OCI-LY1 (cell line): ENCODE measurements around the gene CHRD.

Experiments
- H2AFZ ChIP-seq: fragments of 200-600 bp; sonication (generic), shearing (Covaris generic); 2 replicates; pipeline ENCODE4 v1.6.0; 2014; ENCODE audit warnings: antibody characterized with exemption, mild to moderate bottlenecking, low read length
- H3F3A ChIP-seq: fragments of 200-600 bp; sonication (generic), shearing (Covaris generic); 2 replicates; pipeline ENCODE4 v1.6.0; 2014; ENCODE audit warnings: mild to moderate bottlenecking, antibody characterized with exemption, low read length, moderate library complexity; ENCODE audit not compliant: insufficient read depth
- H3K27ac ChIP-seq: fragments of 200-600 bp; sonication (generic); 2 replicates; pipeline ENCODE4 v1.5.1; 2014; ENCODE audit warnings: low read length, mixed run types, mild to moderate bottlenecking, low read depth; ENCODE audit not compliant: poor library complexity, severe bottlenecking
- H3K27me3 ChIP-seq: fragments of 200-600 bp; sonication (generic); 2 replicates; pipeline ENCODE4 v1.6.0; 2014; ENCODE audit warnings: antibody characterized with exemption, mild to moderate bottlenecking, low read length, moderate library complexity; ENCODE audit not compliant: insufficient read depth
- H3K36me3 ChIP-seq: fragments of 200-600 bp; sonication (generic); 2 replicates; pipeline ENCODE4 v1.6.1; 2014; ENCODE audit warnings: mild to moderate bottlenecking, antibody characterized with exemption, low read length, moderate library complexity, mixed read lengths; ENCODE audit not compliant: insufficient read depth
- H3K4me1 ChIP-seq: fragments of 200-600 bp; sonication (generic); 2 replicates; pipeline ENCODE4 v1.5.1; 2014; ENCODE audit warnings: mild to moderate bottlenecking, low read length, moderate library complexity; ENCODE audit not compliant: insufficient read depth, severe bottlenecking
- H3K4me2 ChIP-seq: fragments of 200-600 bp; sonication (generic), shearing (Covaris generic); 2 replicates; pipeline ENCODE4 v1.6.1; 2014; ENCODE audit warnings: low read length
- H3K4me3 ChIP-seq: fragments of 200-600 bp; sonication (generic); 2 replicates; pipeline ENCODE4 v1.5.1; 2014; ENCODE audit warnings: low read length, low read depth, mild to moderate bottlenecking, mixed read lengths; ENCODE audit not compliant: poor library complexity, severe bottlenecking
- H3K79me2 ChIP-seq: fragments of 200-600 bp; shearing (Covaris generic); 2 replicates; pipeline ENCODE4 v1.6.1; 2016; ENCODE audit warnings: mixed run types, low read length, mixed read lengths; ENCODE audit not compliant: insufficient read depth
- H3K9ac ChIP-seq: fragments of 200-600 bp; sonication (generic), shearing (Covaris generic); 2 replicates; pipeline ENCODE4 v1.6.1; 2014; ENCODE audit warnings: mild to moderate bottlenecking, low read length, mixed read lengths
- H3K9me2 ChIP-seq: fragments of 200-600 bp; sonication (generic), shearing (Covaris generic); 2 replicates; pipeline ENCODE4 v1.6.1; 2014; ENCODE audit warnings: low read depth, mild to moderate bottlenecking, low read length, mixed read lengths
- H3K9me3 ChIP-seq: fragments of 200-600 bp; shearing (Covaris generic); 2 replicates; pipeline ENCODE4 v1.6.1; 2014; ENCODE audit warnings: low read length, mixed read lengths
- H4K20me1 ChIP-seq: fragments of 200-600 bp; sonication (generic), shearing (Covaris generic); 2 replicates; pipeline ENCODE4 v1.6.0; 2016; ENCODE audit warnings: mild to moderate bottlenecking, low read length; ENCODE audit not compliant: insufficient read depth
- CTCF ChIP-seq: fragments of 200-600 bp; sonication (generic), shearing (Covaris generic); IDR thresholded peaks from 2 replicates; pipeline ENCODE4 v1.5.1; 2017; ENCODE audit warnings: mild to moderate bottlenecking, antibody characterized with exemption, low read length, moderate library complexity, mixed read lengths
- EZH2 ChIP-seq: fragments of 200-600 bp; sonication (generic), shearing (Covaris generic); IDR thresholded peaks from 2 replicates; pipeline ENCODE4 v1.8.0; 2017; ENCODE audit warnings: borderline replicate concordance, mixed run types, mild to moderate bottlenecking, antibody characterized with exemption, low read length, moderate library complexity, mixed read lengths

Gene CHRD

GRCh38 chr3:184426691-184427141, 46.9 kb downstream of the CHRD start:
- H3K27ac ChIP-seq, result no peak overlapping the region
- no peaks in the 10 kb centered on the region for H3K4me1 ChIP-seq
- H3K9ac ChIP-seq, result no peak overlapping the region
- H3K4me2 ChIP-seq, result no peak overlapping the region
- peaks cover 9% of the 10 kb centered on the region; the same call in 1 of the 2 replicates for H3K27me3 ChIP-seq
- no peaks in the 10 kb centered on the region for H3K79me2 ChIP-seq
- H2AFZ ChIP-seq, result no peak overlapping the region
- H3K9me2 ChIP-seq, result no peaks in the 10 kb centered on the region
- TF ChIP-seq EZH2, result no peak
- TF ChIP-seq CTCF, result no peak
- no peaks in the 10 kb centered on the region for H3F3A ChIP-seq
- no peaks in the 10 kb centered on the region for H3K9me3 ChIP-seq
- no peaks in the 10 kb centered on the region for H4K20me1 ChIP-seq
- no peak overlapping the region for H3K4me3 ChIP-seq
- no peaks in the 10 kb centered on the region for H3K36me3 ChIP-seq

GRCh38 chr3:184428561-184429175, 48.8 kb downstream of the CHRD start:
- Histone ChIP-seq H3K27me3 (no peaks in the 10 kb centered on the region), H3F3A (no peaks in the 10 kb centered on the region), H3K27ac (no peak overlapping the region), H4K20me1 (no peaks in the 10 kb centered on the region), H3K79me2 (no peaks in the 10 kb centered on the region), H3K36me3 (no peaks in the 10 kb centered on the region), H3K9me2 (no peaks in the 10 kb centered on the region), H3K4me1 (no peaks in the 10 kb centered on the region), H3K9ac (no peak overlapping the region), H3K9me3 (no peaks in the 10 kb centered on the region), H3K4me3 (no peak overlapping the region), H3K4me2 (no peak overlapping the region), H2AFZ (no peak overlapping the region)
- TF ChIP-seq EZH2 (no peak), CTCF (no peak)

GRCh38 chr3:184429786-184430185, 49.9 kb downstream of the CHRD start:
- H3K9me3 ChIP-seq, result no peaks in the 10 kb centered on the region
- H3K9ac ChIP-seq, result no peak overlapping the region
- H3K4me2 ChIP-seq, result no peak overlapping the region
- no peak for TF ChIP-seq EZH2
- TF ChIP-seq CTCF, result no peak
- no peaks in the 10 kb centered on the region for H3K4me1 ChIP-seq
- H3K4me3 ChIP-seq, result no peak overlapping the region
- no peaks in the 10 kb centered on the region for H3K36me3 ChIP-seq
- no peaks in the 10 kb centered on the region for H3K27me3 ChIP-seq
- H3K9me2 ChIP-seq, result no peaks in the 10 kb centered on the region
- H2AFZ ChIP-seq, result no peak overlapping the region
- no peaks in the 10 kb centered on the region for H4K20me1 ChIP-seq
- H3F3A ChIP-seq, result no peaks in the 10 kb centered on the region
- no peaks in the 10 kb centered on the region for H3K79me2 ChIP-seq
- H3K27ac ChIP-seq, result no peak overlapping the region
